HG02852 (cell line): Measurements from ENCODE around the gene ONECUT3.
"Not testable (repeated sequence)": the region's sequence is repeated elsewhere in the genome, so short reads cannot be mapped to it uniquely, and the experiment has no call there.

Experiments
- ATAC-seq: cut with Tn5 transposase; IDR thresholded peaks from one replicate; pipeline ENCODE4 v1.9.1; 2021; ENCODE audit warnings: mild to moderate bottlenecking, moderate library complexity; ENCODE audit not compliant: unreplicated experiment

Gene ONECUT3

DNA sequence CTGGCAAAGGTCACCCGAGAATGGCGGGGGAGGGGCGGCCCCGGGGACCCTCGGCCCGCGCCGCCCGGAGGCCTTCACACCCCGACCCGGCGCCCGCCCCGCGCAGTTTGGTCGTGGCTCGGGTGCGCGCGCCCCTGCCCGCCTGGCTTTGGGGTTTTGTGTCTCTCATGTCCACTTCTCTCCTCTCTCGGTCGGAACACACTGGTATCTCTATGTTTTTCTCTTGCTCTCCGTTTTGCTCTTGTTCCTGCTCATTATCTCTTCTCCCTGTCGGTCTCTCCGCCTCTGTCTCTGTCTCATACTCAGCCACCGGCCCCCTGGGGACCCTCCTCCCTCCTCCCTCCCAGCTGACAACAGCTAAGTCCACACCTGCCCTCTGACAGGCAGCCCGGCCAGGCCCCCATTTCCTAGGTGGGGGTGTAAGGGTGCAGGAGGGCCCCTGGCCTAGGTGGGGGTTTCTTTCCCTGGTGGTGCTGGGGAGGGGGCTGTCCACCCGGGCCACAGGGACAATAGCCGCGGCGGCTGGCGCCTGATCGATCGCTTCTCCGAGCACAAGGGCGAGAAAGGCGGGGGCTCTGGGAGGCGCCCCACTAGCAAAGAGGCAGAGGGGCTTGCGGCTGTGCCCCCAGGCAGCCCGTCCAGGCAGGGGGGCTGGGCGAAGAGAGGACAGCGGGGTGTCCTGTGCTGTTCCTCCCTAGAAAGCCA is 2.3 kb downstream of the ONECUT3 start:
- ATAC-seq, result no peak

DNA sequence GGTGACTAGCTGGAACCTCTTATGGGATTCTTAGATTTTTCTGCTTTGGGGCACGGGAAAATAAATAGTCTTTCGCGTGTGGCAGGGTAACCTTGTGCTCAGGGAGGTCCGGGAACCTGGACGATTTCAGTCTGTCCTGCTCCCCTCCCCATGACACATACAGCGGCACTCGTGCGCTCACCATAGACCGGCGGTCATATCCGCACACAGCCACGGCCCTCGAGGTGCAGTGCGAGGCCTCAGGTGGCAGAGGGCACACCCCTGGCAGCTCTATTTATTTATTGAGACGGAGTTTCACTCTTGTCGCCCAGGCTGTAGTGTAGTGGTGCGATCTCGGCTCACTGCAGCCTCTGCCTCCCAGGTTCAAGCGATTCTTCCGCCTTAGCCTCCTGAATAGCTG is 3.0 kb downstream of the ONECUT3 start:
- ATAC-seq, result no peak

DNA sequence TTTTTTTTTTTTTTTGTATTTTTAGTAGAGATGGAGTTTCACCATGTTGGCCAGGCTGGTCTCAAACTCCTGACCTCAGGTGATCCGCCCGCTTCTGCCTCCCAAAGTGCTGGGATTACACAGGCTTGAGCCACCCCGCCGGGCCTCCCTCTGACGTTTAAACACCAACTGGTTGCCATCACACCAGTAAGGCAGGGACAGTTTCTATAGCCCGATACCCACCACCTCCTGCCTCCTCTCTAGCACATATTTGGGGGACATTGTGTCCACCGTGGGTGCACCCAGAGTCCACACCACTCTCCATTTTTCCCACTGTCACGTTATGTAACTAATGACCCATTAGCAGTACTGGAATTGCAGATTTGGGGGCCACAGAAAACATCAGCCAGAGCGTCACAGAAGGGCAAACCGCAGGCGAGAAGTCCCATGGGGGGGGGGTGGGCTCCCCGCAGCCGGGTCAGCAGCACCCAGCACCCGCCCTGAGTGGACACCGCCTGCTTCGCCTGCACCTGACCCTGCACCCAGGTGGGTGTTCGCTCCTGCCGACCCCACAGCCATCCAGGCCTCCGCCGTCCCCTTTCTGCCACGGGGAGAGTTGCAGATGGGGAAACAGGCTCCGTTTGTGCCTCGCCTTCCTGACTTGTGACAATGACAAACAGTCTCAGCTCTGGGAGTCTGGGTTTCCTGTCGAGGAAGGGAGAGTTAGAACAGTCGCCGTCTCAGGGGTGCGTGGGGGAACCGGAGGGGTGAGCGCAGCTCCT is 3.6 kb downstream of the ONECUT3 start:
- no peak for ATAC-seq

DNA sequence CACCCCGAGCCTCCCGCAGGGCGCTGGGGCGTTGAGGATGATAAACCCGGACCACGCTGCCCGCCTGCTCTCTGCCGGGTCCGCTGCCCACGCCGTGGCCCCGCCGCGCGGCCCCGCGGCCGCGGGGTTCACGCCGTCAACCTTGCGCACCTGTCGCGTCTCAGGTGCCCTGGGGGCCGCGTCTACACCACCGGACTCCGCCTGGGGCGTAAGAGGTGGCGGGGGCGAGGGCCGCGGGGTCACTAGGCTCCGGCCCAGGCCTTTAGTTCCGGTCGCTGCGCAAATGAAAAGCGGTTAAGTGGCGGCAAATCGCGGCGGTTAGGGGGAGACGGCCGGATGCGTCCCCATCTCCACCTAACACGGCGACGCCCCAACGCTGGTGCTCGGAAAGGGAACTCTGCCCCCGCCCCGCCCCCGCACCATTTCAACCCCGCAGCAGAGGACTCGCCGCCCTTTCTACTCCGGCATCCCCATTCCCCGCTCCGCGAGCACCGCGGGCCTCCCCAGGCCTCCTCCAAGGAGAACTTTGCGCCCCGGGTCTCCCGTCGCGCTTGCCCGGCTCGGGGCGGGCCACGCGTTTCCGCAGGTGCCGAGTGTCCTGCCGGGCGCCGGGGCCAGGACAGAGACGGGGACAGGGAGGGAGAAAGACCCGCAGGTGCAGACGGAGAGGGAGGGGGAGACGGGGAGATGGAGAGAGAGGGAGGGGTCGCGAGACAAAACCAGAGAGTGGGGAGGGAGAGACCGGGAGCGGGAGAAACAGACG is 4.3 kb downstream of the ONECUT3 start:
- ATAC-seq, result no peak

DNA sequence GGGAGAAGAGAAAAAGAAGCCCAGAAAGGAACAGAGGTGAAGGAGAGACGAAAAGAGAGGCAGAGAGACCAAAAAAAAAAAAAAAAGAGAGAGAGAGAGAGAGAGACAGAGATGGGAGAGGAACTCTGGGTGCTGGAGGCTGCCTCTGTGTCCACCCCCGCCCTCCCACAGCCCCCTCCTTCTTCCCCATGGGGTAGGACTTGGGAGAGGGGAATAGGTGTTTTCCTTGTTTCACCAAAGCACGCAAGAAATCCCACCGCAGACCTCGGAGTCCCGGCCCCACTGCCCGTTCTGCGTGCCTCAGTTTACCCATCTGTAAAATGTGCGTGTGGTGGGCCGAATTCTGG is 4.9 kb downstream of the ONECUT3 start:
- no peak for ATAC-seq

DNA sequence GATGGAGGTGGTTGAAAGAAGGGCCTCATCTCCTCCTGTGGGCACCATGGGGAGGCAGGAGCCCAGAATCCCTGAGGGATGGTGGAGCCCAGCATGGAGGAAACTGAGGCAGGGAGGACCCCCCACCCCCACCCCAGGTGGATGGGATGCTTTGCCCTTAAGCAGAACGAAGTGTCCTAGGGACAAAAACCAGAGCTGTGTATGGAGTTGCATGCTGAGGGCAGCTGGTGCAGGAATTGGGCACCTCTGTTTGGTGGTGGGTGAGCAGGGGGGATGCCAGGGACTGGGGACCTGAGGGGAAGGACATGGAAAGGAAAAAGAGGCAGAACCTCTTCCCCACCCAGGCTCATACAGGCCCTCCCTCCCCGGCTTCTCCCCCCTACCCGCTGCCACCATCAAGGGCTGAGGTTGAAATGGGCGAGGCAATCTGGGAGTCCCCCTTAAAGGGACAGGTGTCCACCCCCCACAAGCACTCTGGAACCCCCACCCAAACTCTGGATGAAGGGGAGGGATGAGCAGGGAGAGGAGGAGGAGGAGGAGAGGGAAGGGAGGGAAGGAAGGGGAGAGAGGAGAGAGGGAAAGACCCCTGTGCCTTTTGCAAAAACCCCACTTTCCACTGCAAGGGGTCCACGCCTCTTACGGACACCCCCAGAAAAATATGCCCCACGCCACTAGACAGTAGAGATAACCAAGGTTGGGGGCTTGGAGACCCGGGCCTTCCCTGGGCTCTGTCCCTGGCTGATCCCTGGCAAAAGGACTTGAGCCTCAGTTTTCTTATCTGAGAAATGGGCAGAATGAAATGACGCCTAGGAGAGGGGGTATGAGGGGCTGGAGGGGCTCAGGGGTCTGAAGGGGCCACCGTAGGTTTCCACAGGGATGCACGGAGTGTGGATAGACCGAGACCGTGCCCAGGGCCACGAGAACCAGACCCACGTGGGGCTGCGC is 5.9 kb downstream of the ONECUT3 start:
- ATAC-seq, result no peak

DNA sequence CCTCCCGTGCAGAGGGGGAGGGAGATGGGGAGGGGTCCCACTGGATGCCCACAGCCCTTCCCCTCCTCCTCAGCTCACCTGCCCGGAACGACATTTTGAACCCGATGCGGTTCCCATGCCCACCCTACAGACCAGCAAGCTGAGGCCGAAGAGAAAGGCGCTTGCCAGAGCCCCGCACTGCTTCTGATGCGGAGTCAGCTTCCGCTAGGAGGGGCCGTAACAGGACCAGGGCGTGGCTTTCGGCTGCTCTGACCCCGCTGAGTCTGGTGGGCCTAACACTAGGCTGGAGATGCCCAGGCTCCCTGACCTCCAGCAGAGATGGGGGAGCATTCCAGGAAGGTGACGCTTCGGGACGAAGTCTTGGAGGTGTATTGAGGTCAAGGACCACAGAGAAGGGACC is 6.7 kb downstream of the ONECUT3 start:
- no peak for ATAC-seq

DNA sequence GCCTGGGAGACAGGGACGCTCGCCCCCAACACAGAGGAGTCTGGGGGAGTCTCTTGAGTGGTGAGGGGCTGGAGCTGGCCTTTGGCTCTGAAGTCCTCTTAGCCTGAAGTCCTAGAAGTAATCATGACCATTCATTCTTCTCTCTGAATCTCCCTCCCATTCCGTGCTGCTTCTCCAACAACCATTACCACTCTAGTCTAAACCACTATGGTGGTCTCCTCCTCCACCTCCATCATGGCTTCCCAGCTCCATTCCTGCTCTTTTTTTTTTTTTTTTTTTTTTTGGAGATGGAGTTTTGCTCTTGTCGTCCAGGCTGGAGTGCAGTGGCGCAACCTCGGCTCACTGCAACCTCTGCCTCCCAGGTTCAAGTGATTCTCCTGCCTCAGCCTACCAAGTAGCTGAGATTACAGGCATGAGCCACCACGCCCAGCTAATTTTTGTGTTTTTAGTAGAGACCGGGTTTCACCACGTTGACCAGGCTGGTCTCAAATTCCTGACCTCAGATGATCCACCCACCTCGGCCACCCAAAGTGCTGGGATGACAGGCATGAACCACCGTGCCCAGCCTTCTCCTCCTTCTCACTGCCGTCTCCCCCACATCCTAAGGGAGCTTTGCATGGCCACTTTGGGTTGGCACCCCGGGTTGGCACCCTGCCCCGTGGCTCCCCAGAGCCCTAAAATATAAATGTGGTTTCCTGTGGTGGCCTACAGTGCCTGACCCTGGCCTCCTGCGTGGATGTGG is 7.7 kb downstream of the ONECUT3 start:
- not testable (repeated sequence) for ATAC-seq

DNA sequence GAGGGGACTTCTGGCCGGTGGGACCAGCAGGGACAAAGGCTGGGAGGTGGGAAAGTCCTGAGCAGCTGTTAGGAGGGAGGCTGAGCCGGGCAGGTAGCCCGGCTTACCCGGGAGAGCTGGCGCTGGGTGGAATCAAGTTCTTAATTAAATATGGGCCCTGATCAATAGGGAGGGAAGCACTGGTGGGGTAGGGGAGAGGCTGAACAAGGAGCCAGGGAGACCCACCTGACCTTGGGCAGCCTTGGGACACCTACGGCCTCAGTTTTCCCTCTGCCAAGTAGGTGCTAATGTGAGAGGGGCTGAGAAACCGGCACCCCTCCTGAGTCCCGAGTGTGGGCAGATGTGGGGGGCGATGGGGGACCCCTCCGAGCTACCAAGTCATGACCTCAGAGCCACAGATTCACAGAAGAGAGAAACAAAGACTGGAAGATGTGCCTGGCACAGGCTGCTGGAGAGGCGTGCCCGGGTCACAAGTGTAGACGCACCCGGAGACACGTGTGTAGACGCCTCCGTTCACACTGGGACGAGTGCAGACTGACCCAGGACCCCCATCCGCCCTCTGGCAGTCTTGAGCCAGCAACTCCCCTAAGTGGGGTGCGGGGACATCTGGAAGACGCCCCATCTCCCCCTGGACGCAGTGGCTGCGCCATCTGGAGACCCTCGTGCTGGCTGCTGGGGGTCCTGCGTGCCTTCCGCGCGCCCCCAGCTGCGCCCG is 8.4 kb downstream of the ONECUT3 start:
- ATAC-seq, result no peak

DNA sequence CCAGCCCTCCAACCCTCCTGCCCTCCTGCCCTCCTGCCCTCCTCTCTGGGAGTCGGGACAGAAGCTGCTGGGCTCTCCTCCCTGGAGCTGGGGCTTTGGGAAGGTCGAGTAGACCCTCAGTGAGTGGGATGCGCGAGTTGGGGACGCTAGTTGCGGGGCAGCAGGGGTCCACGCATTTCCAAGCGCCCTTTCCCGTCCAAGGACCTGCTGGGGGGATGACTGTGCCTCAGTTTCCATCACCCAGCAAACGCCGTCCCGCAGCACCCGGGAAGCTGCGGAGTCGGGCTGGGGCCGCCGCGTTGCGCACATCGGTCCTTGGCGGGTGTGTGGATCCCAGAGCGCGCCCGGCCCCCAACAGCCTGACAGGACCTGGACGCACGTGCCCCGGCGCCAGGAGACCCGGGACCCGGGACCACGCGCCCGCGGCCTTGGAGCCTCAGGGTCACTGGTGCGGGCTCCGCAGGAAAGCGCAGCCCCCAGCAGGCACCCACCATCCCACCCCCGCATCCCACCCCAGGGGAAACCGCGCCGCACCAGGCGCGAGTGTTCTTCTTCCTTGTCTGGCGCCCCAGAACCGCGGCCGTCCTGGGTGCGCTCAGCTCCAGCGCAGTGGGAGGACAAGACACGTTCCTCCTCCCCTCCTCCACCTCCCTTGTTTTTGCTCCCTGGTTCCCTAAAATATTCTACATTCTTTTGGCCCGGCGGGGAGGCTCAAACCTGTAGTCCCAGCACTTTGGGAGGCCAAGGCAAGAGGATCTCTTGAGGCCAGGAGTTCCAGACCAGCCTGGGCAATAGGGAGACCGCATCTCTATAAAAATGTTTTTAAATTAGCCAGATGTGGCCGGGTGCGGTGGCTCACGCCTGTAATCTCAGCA is 9.2 kb downstream of the ONECUT3 start:
- ATAC-seq, result no peak

DNA sequence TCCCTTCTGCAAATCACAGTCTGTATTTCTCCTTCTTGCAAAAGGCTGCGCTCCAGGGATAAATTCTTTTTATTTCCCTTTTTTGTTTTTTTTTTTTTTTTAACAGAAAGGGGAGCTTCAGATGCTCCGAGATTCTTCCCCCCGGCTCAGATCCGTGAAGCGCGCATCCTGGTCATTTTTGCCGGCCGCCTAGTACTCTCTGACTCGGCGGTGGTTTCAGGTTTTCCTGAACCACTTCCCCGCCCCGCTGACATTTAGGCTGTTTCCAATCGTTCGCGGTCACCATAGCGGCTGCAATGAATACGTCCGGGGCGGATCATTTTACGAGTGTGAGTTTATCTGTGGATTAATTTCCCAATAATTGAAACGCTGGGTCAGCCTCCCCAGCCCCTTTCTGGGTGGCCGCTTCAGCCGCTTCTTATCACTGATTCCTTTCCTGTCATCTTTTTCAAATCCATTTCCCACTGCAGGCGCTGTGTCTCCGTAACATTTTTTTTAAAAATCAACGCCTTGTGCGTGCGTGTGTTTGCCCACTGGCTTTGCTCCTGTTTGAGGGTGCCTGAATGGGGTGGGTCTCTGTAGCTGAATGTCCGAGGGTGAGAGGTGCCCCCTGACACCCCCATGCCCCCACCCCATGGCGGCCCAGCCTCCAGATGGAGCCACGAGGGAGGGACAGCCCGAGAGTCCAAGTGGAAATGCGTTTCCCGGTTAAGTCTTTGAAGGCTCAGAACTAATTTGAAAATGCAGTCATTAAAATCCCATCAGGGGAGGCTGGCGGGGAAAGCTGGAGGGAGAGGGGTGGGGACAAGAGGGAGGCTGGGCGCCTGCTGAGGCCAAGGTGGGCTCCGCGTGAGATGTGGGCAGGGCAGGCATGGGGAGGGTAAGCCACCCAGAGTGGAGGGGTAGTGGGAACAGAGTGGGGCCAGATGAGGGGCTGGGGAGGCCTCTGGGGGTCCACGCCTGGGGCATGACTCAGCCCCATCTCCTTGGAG is 10.6 kb downstream of the ONECUT3 start:
- ATAC-seq, result no peak

DNA sequence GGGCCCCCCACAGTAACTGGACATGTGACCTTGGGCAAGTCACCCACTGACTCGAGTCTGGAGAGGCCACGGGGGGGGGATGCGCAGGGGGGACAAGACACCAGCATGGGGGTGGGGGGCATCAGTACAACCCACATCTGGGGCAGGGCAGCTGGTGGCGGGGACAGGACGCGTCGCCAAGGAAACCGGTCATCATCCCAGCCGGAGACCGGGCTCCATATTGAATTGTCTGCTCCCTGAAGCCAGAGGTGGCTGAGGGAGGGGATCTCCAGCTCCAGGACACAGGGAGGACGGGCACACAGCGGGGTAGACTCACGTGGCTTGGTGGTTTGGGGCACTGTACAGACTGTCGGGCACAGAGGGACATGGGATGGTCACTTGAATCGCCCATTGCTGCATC is 11.4 kb downstream of the ONECUT3 start:
- no peak for ATAC-seq

DNA sequence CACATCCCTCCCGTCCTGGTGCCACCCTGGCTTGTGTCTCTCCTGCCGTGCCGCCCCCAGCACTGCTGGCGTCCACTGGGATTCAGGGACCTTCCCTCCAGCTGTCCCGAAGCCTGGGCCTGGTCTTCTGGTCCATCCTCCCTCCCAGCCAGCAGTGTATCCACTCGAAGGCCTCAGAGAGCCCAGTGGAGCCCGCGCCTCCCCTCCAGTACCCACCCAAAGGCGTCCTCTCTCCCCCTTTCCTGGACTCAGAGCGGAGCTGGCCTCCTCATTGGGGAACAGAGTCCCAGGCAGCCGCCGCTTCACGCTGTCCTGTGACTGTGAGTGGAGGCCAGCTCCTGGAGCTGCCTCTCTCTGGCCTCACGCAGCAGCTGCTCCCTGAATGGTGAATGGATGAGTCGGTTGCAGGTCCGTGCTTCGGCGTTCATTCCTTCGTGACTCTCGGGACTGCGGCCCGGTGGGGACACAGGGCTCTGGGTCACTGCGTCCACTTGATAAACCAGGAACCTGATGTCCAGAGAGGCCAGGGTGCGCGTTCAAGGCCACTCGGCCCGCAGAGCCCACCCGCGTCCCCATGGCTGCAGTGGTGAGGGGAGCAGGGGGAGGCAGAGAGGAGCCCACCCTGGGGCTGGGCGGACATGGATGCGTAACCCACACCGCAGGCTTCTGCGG is 12.1 kb downstream of the ONECUT3 start:
- ATAC-seq, result no peak

DNA sequence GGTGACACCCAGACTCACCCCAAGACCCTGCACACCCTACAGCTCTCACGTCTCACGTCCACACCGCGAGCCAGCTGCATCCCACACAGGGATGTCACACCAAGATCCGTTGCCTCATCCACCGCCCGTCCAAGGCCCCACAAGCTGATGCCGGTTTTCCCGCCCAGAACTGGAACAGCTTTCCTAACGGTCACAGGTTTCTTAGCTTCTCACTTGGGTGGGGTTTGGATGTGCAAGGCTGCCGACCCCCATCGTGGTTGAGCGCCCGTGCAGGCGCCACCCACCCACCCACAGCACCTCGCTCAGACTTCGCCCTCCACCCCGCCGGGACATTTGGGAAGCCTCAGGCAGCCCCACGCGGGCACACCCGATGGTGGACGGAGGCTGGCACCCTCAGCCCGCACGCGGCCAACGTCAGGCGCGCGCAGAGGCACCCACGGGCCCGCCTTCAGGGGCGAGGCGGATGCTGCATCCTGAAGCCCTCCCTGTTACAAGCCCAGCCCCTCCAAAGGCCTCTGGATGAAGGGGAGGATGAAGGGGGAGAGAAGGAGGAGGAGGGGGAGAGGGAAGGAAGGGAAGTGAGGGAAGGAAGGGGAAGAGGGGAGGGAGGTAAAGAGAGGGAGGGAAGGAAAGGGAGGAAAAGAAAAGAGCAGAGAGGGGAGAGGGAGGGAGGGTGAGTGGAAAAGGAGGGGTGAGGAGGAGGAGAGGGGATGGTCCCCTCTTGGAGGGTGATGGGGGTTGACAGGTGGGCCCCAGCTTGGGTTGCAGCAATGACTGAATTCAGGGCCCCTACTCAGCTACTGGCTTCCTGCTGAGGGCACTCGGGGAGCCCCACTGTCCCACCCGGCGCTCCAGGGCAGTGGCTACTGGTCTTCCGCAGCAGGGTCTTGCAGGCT is 12.8 kb downstream of the ONECUT3 start:
- no peak for ATAC-seq

DNA sequence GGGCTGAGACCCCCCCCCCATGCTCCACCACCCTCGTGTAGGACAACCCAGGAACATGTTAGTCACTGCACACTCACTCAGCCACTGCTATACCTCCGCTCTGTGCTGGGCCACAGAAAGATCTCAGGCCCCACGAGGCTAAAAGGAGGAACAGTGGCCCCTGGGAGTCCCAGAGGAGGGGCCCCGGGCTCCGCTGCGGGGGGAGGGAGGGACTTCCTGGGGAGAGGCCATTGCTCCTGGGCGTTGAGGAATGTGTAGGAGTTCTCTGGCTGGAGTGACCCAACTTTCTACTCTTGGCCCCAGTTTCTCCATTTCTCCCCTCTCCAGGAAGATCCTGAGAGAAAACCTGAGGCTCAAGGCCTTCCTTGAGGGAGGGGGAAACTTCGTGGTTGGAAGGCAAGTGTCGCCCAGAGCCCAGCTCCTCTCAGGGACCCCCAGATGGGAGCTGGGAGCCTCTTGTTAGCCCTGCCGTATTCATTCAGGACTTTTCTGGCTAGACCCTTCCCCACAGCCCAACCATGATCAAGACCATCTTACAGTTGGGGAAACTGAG is 13.6 kb downstream of the ONECUT3 start:
- ATAC-seq, result no peak
